ENCODE data around the gene GIPC1.

DNA sequence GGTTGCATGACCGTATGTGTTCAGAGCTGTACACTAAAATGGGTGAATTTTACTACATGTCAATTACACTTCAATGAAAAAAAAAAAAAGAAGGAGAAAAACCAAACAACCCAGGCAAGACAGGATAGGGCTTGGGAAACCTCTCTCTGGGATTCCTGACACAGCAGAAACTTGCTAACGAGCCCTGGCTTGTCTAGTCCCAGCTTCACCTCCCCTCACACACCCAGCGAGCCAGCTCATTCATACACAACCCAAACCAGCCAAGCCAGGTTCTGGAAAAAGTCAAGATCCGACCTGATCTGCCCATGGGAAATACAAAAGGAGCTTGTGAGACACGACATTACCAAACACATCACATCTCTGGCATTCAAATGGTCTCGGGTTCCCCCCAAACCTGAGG lies 29.8 kb upstream of the GIPC1 start:
- no peak for TF ChIP-seq MAX (IDR thresholded peaks at IDR 0.05; ENCODE audit: low read depth, low read length)
- TF ChIP-seq, protein P1, sequence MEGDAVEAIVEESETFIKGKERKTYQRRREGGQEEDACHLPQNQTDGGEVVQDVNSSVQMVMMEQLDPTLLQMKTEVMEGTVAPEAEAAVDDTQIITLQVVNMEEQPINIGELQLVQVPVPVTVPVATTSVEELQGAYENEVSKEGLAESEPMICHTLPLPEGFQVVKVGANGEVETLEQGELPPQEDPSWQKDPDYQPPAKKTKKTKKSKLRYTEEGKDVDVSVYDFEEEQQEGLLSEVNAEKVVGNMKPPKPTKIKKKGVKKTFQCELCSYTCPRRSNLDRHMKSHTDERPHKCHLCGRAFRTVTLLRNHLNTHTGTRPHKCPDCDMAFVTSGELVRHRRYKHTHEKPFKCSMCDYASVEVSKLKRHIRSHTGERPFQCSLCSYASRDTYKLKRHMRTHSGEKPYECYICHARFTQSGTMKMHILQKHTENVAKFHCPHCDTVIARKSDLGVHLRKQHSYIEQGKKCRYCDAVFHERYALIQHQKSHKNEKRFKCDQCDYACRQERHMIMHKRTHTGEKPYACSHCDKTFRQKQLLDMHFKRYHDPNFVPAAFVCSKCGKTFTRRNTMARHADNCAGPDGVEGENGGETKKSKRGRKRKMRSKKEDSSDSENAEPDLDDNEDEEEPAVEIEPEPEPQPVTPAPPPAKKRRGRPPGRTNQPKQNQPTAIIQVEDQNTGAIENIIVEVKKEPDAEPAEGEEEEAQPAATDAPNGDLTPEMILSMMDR (IDR thresholded peaks at IDR 0.05; ENCODE audit: low read depth, low read length): no peak
- TF ChIP-seq POLR2A (IDR thresholded peaks at IDR 0.05; ENCODE audit: extremely low read depth, insufficient read length): no peak

All from NB4 (cell line).